SHP77 (cell line): Measurements from ENCODE around the gene TBX5.
A peak's percentile ranks its signal among the peaks of the same experiment; 100 is the strongest.
"Not testable (repeated sequence)": the region's sequence is repeated elsewhere in the genome, so short reads cannot be mapped to it uniquely, and the experiment has no call there.

Experiments
- DNase-seq, 2 experiments: peaks; one replicate each; lab custom pipeline; 2025; lab: John Stamatoyannopoulos, UW

TBX5 gene

DNA sequence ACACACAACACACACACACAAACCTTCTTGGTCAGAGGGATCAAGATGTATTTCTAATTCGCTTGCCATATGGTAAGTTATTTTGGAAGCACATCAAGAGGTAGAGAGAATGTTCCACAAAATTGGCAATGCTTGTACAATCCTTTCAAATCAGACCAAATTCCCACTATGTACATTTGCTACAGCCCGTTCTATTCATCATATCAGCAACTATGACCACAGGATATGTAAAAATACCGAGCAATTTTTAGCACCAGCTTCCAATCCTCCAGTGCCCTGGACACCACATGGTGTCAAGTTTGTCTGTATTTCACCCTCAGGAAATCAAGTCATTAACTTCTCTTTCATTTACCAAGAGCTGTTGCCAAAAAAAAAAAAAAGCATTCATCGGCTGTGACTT is 21.2 kb downstream of the TBX5 start:
- no peak for DNase-seq

DNA sequence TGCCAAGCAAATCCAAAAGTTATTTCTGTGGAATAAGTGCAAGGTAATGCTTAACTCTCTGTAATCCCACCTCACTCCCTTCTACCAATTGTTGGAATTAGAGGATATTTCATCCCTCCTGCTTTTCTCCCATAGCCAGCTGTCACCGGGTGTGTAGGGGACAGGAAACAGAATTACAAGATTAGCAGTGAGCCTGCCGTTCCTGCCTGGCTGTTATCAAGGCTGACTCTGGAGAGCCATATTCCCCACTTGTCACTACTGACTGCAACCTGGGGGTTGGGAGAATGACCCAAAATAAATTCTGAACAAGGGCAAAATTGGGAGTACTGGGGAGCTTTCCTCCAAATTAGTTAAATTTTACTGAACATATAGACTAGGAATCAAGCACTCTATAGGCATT is 24.8 kb downstream of the TBX5 start:
- DNase-seq, result no peak

DNA sequence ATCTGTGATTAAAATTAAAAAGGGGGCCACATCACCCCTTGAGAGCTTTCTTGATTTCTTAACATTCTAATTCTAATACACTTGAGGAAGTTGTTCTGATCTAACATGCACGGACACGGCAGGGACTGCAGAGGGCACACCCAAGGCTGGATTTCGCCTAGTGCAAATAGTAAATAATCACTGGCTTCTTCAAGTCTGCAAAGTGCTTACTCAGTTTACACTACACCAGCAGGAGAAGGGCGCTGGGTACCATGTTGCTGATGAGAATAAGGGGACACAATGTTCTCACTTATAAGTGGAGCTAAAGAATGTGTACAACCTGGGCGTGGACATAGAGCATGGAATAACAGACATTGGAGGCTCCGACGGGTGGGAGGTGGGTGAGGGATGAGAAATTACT is 34.2 kb downstream of the TBX5 start:
- DNase-seq, result no peak

GRCh38 chr12:114371250-114371649 is 34.7 kb downstream of the TBX5 start:
- no peak for DNase-seq

DNA sequence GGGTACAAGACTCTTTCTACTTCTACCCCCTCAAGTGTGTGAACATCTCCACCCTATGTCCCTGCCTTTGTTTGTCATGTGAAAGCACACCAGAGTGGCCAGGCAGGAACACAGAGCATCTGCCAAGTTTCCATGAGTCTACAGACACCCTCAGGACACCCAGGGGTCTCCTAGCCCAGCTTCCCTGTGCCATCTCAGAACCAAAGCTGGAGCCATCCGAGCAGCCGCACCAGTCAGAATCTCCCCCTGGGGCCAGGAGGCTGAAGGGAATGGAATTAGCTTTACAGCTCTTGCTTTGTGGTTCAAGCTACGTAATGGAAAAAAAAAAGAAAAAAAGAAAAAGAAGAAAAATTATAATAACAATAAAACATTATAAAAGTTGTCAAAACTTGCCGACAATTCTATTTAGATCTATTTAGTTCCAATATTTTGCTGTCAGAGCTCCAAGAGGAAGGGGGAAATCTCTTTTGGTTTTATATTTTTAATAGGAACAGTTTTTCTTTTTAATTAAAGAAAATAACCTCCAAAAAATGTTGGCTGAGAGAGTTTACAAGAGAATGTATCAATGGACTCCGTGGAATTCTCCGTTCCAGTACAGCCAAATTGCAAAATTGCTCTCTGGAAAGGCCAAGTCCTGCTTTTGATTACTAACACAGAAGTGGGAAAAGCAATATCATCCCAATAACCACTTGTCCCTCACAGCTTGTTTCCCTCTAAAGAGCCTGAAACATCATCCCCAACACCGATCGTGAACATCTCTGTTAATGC is 37.1 kb downstream of the TBX5 start:
- no peak for DNase-seq

- no peak for DNase-seq
Measured at GRCh38 chr12:114361992-114362391, 44.0 kb downstream of the TBX5 start.

DNA sequence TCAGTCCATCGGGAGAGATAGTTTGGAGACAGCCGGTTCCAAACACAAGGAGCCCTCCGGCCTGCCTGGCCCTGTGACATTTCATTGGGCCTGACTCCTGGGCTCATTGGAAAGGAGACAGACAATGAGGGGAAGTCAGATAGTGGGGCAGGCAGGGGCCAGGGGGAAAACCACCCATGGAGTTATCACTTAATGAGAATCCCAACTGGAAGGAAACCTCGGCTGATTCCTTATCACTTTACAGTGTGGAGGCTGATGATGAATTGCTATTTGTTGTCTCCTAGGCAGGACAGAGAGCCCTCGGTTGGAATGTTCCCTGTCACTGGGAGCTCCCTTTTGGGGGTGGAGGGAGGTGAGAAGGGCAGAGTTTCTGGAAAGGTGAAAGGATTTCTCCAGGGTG is 44.4 kb downstream of the TBX5 start:
- no peak for DNase-seq

GRCh38 chr12:114360485-114360884 is 45.5 kb downstream of the TBX5 start:
- DNase-seq, result no peak

- peak in 1 of 2 experiments; percentile 8 for DNase-seq
Measured at GRCh38 chr12:114355389-114356088, 50.4 kb downstream of the TBX5 start.

DNA sequence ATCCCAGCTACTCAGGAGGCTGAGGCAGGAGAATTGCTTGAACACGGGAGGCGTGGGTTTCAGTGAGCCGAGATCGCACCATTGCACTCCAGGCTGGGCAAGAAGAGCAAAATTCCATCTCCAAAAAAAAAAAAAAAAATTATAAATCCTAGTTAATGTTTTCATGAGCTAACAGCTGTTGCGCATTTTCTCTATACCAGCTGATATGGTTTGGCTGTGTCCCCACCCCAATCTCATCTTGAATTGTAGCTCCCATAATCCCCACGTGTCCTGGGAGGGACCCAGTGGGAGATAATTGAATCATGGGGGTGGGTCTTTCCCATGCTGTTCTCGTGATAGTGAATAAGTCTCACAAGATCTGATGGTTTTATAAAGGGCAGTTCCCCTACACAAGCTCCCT is 56.7 kb downstream of the TBX5 start:
- not testable (repeated sequence) for DNase-seq

- no peak for DNase-seq
Measured at GRCh38 chr12:114347861-114348260, 58.1 kb downstream of the TBX5 start.

DNA sequence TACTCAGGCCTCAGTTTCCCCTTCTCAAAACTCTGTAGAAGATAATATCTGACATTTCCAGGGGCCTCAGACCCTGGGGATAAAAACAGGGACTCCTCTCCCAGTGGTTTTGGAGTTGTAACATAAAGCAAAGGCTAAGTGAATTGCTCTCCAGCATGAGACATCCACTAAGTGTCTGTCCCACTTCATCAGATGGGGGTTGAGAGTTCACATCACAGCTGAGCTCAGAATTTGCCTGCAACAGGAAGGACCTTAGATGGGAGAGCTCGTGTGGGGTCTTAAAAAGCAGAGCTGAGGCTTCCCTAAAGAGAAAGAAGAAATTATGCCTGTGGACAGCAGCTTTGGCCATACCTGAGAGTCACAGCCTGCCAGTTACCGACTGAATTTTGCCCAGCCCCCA is 61.1 kb downstream of the TBX5 start:
- no peak for DNase-seq

- no peak for DNase-seq
Measured at GRCh38 chr12:114344303-114344663, 61.7 kb downstream of the TBX5 start.

GRCh38 chr12:114343585-114344302 is 62.2 kb downstream of the TBX5 start:
- no peak for DNase-seq

- DNase-seq, result no peak
Measured at GRCh38 chr12:114342656-114343055, 63.3 kb downstream of the TBX5 start.

DNA sequence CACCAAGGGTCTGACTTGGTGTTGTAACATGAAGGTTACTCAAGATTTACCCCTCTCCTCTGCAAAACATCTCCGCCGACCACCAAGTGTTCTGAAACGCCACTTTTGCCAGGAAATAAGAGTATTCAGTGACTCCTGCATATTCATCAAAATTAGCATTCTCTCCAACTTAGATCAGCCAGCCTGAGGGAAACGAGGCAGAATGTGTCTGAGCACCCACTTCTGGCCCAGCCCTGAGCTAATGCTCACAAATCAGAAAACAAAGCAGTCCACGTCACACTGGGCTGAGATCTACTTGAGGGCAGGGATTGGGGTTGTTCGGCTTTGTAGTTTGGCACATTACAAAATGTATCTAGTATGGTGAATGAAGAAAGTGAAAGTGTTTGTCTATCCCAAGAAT is 64.3 kb downstream of the TBX5 start:
- no peak for DNase-seq

DNA sequence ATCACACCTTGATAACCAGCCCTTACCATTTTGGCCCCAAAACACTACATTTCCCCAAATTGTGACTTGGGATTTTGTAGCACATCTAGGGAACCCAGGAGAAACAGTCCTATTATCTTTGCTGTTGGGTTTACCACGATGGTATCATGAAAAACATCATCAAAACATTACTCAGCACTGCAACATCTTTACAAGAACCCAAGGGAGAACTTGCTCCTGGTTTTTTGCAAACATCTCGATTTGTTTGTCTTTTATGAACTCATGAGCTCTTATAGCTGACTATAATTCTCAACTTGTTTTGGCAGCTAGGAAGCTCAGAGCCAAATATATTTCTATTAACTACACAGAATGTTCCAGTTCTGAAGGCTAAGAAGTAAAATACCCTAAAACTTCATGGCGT is 65.7 kb downstream of the TBX5 start:
- no peak for DNase-seq

- no peak for DNase-seq
Measured at GRCh38 chr12:114339626-114340025, 66.3 kb downstream of the TBX5 start.

GRCh38 chr12:114335607-114336006 is 70.3 kb downstream of the TBX5 start:
- DNase-seq, result no peak

DNA sequence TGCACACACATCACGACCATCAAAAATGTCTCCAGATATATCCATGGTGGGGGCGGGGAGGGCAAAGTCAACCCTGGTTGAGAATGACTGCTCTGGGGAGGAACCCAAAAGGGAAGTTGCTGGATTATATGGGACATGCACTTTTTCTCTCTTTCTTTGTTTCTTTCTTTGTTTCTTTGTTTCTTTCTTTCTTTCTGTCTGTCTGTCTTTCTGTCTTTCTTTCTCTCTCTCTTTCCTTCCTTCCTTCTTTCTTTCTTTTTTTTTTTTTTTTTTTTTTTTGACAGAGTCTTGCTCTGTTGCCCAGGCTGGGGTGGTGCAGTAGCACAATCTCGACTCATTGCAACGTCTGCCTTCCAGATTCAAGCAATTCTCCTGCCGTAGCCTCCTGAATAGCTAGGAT is 71.5 kb downstream of the TBX5 start:
- DNase-seq, result no peak

GRCh38 chr12:114328292-114328691 is 77.7 kb downstream of the TBX5 start:
- DNase-seq, result no peak

- DNase-seq, result no peak
Measured at GRCh38 chr12:114327765-114328164, 78.2 kb downstream of the TBX5 start.

DNA sequence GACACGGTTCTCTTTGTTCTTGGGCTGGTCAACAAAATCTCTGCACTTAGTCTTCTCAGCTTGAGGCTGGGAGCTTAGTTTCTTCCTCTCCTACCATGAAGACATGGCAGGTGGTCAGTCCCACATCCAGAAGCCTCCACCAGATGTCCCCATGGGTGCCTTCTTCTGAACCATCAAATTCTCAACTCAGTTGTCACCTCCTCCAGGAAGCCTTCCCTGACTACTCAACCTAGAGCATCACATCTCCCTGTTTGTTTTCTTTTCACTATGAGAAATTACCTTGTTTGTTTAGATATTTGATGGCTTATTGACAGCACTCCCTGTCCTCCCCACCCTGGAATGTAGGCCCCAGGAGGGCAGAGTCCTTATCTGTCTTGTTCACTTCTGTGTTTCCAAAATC is 84.4 kb downstream of the TBX5 start:
- DNase-seq, result no peak
